HCT116 (cell line): ENCODE data around the gene APBA2.

Experiments
- EZH2 ChIP-seq: fragments of 200-600 bp; sonication (generic); IDR thresholded peaks from 2 replicates; pipeline ENCODE4 v1.6.1; 2017; ENCODE audit warnings: antibody characterized with exemption, mixed run types
- EZH2phosphoT487 ChIP-seq: fragments of 200-600 bp; IDR thresholded peaks from 2 replicates; pipeline ENCODE4 v1.6.1; 2018; ENCODE audit warnings: antibody characterized with exemption, borderline replicate concordance
- POLR2A ChIP-seq: IDR thresholded peaks from 2 replicates; pipeline ENCODE4 v1.7.0; 2011; ENCODE audit warnings: borderline replicate concordance; ENCODE audit not compliant: insufficient read depth, insufficient read length; ENCODE audit errors: extremely low read depth
- POLR2AphosphoS5 ChIP-seq: IDR thresholded peaks from 2 replicates; pipeline ENCODE4 v1.6.1; 2011; ENCODE audit warnings: mild to moderate bottlenecking, low read depth, low read length, moderate library complexity
- SP1 ChIP-seq: IDR thresholded peaks from 2 replicates; pipeline ENCODE4 v1.6.1; 2012; ENCODE audit warnings: low read depth
- SRF ChIP-seq: IDR thresholded peaks from 2 replicates; pipeline ENCODE4 v1.6.1; 2012; ENCODE audit warnings: low read depth
- YY1 ChIP-seq: IDR thresholded peaks from 2 replicates; pipeline ENCODE4 v1.6.1; 2011; ENCODE audit warnings: low read length, low read depth, moderate library complexity, mild to moderate bottlenecking; ENCODE audit not compliant: insufficient replicate concordance; ENCODE audit errors: extremely low read depth
- TF ChIP-seq, protein P1 (sequence below): IDR thresholded peaks from 2 replicates; pipeline ENCODE4 v1.6.1; 2012
- TF ChIP-seq, protein P2 (sequence below), 3 experiments: fragments of 200-600 bp in 1 of 3; sonication (generic) in 1 of 3; IDR thresholded peaks in 2 of 3; conservative IDR thresholded peaks in 1 of 3; 2 replicates each; pipeline ENCODE4 v1.5.1; 2012 to 2017; ENCODE audit warnings: low read depth in 2 of 3, low read length in 2 of 3, antibody characterized with exemption in 1 of 3, borderline replicate concordance in 1 of 3, control low read depth in 1 of 3, mild to moderate bottlenecking in 1 of 3, mixed read lengths in 1 of 3, mixed run types in 1 of 3, moderate library complexity in 1 of 3; ENCODE audit not compliant: insufficient read depth in 1 of 3
- TF ChIP-seq, protein P3 (sequence below): IDR thresholded peaks from 2 replicates; pipeline ENCODE4 v1.6.1; 2012; ENCODE audit warnings: low read depth
- TF ChIP-seq, protein P4 (sequence below): IDR thresholded peaks from 2 replicates; pipeline ENCODE4 v1.6.1; 2012
- TF ChIP-seq, protein P5 (sequence below): IDR thresholded peaks from 2 replicates; pipeline ENCODE4 v1.6.1; 2011; ENCODE audit warnings: mild to moderate bottlenecking, low read length, moderate library complexity; ENCODE audit not compliant: insufficient replicate concordance; ENCODE audit errors: extremely low read depth

DNA sequence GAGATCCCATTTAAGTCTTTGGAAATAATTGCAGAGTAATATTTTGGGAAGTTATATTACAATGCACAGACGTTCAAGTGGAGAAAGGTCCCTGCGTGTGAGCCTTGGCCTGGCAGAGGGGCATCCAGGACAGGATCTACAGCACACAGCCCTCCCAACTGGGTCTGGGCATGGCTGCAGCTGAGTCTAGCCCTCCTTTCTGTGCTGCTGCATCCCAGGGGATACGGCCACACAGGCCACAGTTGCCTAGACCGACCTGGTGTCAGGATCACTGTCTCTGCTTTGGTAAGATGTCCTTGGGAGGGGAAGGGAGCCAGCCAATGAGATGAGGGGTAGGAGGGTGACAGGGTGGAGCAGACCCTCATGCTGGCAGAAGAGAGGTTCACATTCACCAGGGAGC, 46.1 kb downstream of the APBA2 start:
- TF ChIP-seq EZH2phosphoT487, result no peak
- TF ChIP-seq, protein P1, sequence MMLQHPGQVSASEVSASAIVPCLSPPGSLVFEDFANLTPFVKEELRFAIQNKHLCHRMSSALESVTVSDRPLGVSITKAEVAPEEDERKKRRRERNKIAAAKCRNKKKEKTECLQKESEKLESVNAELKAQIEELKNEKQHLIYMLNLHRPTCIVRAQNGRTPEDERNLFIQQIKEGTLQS, result no peak
- no peak for TF ChIP-seq SRF
- TF ChIP-seq, protein P2, sequence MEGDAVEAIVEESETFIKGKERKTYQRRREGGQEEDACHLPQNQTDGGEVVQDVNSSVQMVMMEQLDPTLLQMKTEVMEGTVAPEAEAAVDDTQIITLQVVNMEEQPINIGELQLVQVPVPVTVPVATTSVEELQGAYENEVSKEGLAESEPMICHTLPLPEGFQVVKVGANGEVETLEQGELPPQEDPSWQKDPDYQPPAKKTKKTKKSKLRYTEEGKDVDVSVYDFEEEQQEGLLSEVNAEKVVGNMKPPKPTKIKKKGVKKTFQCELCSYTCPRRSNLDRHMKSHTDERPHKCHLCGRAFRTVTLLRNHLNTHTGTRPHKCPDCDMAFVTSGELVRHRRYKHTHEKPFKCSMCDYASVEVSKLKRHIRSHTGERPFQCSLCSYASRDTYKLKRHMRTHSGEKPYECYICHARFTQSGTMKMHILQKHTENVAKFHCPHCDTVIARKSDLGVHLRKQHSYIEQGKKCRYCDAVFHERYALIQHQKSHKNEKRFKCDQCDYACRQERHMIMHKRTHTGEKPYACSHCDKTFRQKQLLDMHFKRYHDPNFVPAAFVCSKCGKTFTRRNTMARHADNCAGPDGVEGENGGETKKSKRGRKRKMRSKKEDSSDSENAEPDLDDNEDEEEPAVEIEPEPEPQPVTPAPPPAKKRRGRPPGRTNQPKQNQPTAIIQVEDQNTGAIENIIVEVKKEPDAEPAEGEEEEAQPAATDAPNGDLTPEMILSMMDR (IDR thresholded peaks at IDR 0.05 in 2 of 3, conservative IDR thresholded peaks at IDR 0.05 in 1 of 3; ENCODE audit: borderline replicate concordance in 1 of 3, insufficient read depth in 1 of 3, low read depth in 2 of 3, low read length in 2 of 3), result no peak
- TF ChIP-seq SP1, result no peak
- TF ChIP-seq, protein P3, sequence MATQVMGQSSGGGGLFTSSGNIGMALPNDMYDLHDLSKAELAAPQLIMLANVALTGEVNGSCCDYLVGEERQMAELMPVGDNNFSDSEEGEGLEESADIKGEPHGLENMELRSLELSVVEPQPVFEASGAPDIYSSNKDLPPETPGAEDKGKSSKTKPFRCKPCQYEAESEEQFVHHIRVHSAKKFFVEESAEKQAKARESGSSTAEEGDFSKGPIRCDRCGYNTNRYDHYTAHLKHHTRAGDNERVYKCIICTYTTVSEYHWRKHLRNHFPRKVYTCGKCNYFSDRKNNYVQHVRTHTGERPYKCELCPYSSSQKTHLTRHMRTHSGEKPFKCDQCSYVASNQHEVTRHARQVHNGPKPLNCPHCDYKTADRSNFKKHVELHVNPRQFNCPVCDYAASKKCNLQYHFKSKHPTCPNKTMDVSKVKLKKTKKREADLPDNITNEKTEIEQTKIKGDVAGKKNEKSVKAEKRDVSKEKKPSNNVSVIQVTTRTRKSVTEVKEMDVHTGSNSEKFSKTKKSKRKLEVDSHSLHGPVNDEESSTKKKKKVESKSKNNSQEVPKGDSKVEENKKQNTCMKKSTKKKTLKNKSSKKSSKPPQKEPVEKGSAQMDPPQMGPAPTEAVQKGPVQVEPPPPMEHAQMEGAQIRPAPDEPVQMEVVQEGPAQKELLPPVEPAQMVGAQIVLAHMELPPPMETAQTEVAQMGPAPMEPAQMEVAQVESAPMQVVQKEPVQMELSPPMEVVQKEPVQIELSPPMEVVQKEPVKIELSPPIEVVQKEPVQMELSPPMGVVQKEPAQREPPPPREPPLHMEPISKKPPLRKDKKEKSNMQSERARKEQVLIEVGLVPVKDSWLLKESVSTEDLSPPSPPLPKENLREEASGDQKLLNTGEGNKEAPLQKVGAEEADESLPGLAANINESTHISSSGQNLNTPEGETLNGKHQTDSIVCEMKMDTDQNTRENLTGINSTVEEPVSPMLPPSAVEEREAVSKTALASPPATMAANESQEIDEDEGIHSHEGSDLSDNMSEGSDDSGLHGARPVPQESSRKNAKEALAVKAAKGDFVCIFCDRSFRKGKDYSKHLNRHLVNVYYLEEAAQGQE, result no peak
- TF ChIP-seq POLR2A, result no peak
- TF ChIP-seq, protein P4, sequence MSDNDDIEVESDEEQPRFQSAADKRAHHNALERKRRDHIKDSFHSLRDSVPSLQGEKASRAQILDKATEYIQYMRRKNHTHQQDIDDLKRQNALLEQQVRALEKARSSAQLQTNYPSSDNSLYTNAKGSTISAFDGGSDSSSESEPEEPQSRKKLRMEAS, result no peak
- TF ChIP-seq EZH2, result no peak
- no peak for TF ChIP-seq POLR2AphosphoS5
- no peak for TF ChIP-seq YY1
- TF ChIP-seq, protein P5, sequence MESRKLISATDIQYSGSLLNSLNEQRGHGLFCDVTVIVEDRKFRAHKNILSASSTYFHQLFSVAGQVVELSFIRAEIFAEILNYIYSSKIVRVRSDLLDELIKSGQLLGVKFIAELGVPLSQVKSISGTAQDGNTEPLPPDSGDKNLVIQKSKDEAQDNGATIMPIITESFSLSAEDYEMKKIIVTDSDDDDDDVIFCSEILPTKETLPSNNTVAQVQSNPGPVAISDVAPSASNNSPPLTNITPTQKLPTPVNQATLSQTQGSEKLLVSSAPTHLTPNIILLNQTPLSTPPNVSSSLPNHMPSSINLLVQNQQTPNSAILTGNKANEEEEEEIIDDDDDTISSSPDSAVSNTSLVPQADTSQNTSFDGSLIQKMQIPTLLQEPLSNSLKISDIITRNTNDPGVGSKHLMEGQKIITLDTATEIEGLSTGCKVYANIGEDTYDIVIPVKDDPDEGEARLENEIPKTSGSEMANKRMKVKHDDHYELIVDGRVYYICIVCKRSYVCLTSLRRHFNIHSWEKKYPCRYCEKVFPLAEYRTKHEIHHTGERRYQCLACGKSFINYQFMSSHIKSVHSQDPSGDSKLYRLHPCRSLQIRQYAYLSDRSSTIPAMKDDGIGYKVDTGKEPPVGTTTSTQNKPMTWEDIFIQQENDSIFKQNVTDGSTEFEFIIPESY, result no peak
